Epithelial cell of esophagus (primary cell): ENCODE data around the gene CATSPERD.

ENCODE experiments used
- DNase-seq: peaks from one replicate; pipeline ENCODE4 v3.0.0; 2010; ENCODE audit warnings: low read depth
- H3K4me3 ChIP-seq: 2 replicates; pipeline ENCODE4 v1.5.1; 2011; ENCODE audit warnings: mild to moderate bottlenecking, low read length, control low read depth
- CTCF ChIP-seq: IDR thresholded peaks from 2 replicates; pipeline ENCODE4 v1.5.1; 2011; ENCODE audit warnings: low read depth, mild to moderate bottlenecking, low read length, control low read depth, inconsistent platforms; ENCODE audit not compliant: insufficient read depth; ENCODE audit errors: missing control alignments

Gene CATSPERD

GRCh38 chr19:5792224-5792623, 71.8 kb downstream of the CATSPERD start:
- no peak overlapping the region for H3K4me3 ChIP-seq
- no peak for TF ChIP-seq CTCF
- no peak for DNase-seq

GRCh38 chr19:5793188-5793587, 72.8 kb downstream of the CATSPERD start:
- DNase-seq: no peak
- no peak for TF ChIP-seq CTCF
- no peak overlapping the region for H3K4me3 ChIP-seq

- TF ChIP-seq CTCF: no peak
These were observed 75.0 kb downstream of the CATSPERD start for GRCh38 chr19:5795382-5795919.

DNA sequence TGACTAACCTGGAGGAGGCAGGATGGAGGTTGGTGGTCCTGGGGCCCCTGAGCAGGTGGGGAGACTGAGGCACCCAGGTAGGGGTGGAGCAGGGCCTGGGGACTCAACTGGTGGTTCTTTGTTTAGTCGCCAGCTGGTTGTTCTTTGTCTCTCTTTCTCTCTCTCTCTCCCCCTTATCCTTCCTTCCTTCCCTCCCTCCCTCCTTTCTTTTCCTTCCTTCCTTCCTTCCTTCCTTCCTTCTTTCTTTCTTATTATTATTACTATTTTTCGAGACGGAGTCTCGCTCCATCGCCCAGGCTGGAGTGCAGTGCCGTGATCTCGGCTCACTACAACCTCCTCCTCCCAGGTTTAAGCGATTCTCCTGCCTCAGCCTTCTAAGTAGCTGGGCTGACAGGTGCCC, 77.8 kb downstream of the CATSPERD start:
- no peak for DNase-seq
- no peak for TF ChIP-seq CTCF
- no peak overlapping the region for H3K4me3 ChIP-seq

More at GRCh38 chr19:5795382-5795919, 75.0 kb downstream of the CATSPERD start:
- no peak overlapping the region for H3K4me3 ChIP-seq
- no peak for DNase-seq

DNA sequence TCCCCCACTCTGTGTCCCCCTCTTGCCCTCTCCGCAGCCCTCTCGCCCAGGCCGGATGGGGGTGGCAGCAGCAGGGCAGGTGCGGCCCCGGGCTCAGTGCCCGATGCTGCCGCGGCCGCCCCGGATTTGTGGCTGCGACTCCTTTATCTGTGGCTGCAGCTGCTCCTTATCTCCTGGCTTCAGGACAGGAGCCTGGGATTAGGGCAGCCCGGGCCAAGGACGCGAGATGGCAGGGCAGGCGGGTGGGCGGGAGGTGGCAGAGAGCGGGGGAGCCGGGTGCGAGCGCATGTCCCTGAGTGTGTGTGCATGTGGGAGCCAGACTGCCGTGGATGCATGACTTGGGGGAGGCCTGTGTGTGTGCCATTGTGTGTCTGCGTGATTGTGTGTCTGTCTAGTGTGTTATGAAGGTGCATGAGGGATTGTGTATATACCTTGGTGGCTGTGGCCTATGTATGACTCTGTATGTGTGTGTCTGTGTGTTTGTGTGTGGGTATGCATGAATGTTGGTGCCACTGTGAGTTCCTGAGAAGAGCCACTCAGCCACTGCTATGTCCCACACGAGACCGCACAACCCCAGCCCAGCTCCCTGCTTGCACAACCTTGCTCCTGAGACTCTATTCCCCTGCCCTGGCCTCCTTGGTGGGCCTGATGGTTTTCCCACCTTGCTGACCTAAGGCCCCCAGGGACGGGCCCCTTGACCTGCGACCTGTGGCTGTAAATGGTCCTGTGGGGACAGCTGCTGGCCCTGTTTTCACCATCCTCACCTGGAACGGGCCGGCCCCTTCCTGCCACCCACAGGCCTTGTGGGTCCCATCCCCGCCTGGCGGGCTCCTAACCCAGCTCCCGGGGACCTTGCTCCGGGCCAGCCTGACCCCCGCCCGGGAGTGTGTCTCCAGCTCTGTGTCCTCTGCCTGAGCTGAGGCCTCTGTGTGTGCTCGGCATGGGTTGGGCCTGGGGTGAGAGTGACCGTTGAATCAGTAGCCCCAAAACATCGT, 79.1 kb downstream of the CATSPERD start:
- DNase-seq: no peak
- no peak for TF ChIP-seq CTCF
- H3K4me3 ChIP-seq: no peak overlapping the region

DNA sequence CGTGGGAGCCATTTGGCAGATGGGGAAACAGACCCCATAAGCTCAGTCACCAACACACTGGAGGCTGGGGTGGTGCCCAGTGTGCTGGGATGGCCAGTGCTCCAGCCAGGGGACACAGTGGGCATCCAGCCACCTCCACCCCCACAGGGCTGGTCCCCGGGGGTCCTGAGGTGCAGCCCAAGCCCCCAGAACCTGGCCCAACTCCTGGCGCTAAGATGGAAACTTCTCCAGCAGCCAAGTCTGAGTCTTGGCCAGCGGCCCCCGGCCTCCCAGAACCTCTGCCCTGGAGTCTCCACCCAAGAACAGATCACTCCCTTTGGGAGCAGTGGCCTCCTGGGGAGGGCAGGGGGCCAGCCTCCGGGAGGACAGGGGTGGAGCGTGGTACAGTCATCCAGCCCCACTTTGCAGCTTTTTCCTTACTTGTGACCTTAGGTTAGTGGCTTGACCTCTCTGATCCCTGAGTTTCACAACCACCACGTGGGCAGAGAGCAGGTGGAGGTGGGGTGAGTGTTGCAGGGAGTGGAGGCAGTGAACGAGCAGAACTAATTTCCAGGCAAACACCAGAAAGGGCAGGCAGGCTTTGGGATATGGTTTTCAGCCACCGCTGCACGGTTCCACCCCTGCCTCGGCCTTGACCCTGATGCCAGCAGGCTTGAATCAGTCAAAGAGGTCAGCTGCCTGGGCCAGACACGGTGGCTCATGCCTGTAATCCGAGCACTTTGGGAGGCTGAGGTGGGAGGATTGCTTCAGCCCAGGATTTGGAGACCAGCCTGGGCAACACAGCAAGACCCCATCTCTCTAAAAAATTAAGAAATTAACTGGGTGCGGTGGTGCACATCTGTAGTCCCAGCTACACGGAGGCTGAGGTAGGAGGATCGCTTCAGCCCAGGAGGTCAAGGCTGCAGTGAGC, 80.2 kb downstream of the CATSPERD start:
- H3K4me3 ChIP-seq: no peak overlapping the region
- no peak for TF ChIP-seq CTCF

More for the DNA sequence above, 80.2 kb downstream of the CATSPERD start:
- no peak for DNase-seq
